ENCODE measurements around the gene TSFM. TPM values are rescaled to one million over a fixed set of nuclear protein-coding genes. Genes with fewer than 3 reads are reported as not detected.

TSFM gene
- total RNA-seq, 1 experiment from 2014 or later = 40.3 TPM

GRCh38 chr12:57845478-57846284 lies 63.1 kb downstream of the TSFM start:
- DNase-seq (ENCODE audit: low read depth, low spot score) (no peak), ATAC-seq (peak; percentile 54)
- H3K9me3 ChIP-seq (ENCODE audit: control insufficient read depth, insufficient read depth, low read depth, low read length) = no peaks in the 10 kb centered on the region
- intact Hi-C loops (cut with micrococcal nuclease; ENCODE audit: unreplicated experiment) = no loop called here
- POLR2A ChIA-PET = interaction anchor here (1.6 to 1.8 kb wide), 3 partner anchors 43 to 52 kb away, joined by 3 to 23 read pairs (median 12); no protein-coding TSS in a partner anchor
- in situ Hi-C loops (cut with HindIII; ENCODE audit: low pct_unique_long_range_greater_than_20kb, low sequenced_read_pairs) = no loop called here
- H3K36me3 ChIP-seq (ENCODE audit: control insufficient read depth, insufficient read depth, low read length) = peaks cover 8% of the 10 kb centered on the region; the same call in 1 of the 2 replicates
- H3K27ac ChIP-seq (ENCODE audit: low read length) = peak overlapping the region; percentile 94
- TF ChIP-seq CTCF (IDR thresholded peaks at IDR 0.05) (no peak), TCF7L2 (IDR thresholded peaks at IDR 0.05; ENCODE audit: low read depth, low read length) (no peak), POLR2AphosphoS5 (IDR thresholded peaks at IDR 0.05; ENCODE audit: low read depth, low read length) (peak; percentile 25; the same call in 1 of the 2 replicates), SIN3A (IDR thresholded peaks at IDR 0.05; ENCODE audit: borderline replicate concordance, insufficient read depth, low read depth, low read length) (0 out of 2 replicates have a peak, but pooled peaks have one; percentile 62)
- TF ChIP-seq, protein P1, sequence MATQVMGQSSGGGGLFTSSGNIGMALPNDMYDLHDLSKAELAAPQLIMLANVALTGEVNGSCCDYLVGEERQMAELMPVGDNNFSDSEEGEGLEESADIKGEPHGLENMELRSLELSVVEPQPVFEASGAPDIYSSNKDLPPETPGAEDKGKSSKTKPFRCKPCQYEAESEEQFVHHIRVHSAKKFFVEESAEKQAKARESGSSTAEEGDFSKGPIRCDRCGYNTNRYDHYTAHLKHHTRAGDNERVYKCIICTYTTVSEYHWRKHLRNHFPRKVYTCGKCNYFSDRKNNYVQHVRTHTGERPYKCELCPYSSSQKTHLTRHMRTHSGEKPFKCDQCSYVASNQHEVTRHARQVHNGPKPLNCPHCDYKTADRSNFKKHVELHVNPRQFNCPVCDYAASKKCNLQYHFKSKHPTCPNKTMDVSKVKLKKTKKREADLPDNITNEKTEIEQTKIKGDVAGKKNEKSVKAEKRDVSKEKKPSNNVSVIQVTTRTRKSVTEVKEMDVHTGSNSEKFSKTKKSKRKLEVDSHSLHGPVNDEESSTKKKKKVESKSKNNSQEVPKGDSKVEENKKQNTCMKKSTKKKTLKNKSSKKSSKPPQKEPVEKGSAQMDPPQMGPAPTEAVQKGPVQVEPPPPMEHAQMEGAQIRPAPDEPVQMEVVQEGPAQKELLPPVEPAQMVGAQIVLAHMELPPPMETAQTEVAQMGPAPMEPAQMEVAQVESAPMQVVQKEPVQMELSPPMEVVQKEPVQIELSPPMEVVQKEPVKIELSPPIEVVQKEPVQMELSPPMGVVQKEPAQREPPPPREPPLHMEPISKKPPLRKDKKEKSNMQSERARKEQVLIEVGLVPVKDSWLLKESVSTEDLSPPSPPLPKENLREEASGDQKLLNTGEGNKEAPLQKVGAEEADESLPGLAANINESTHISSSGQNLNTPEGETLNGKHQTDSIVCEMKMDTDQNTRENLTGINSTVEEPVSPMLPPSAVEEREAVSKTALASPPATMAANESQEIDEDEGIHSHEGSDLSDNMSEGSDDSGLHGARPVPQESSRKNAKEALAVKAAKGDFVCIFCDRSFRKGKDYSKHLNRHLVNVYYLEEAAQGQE (IDR thresholded peaks at IDR 0.05; ENCODE audit: insufficient read depth in 1 of 2, low read depth in 2 of 2, low read length in 1 of 2) = no peak; a peak in 1 of 4 replicates
- peak overlapping the region; percentile 93 to 94 for H3K4me3 ChIP-seq (ENCODE audit: low read depth in 2 of 2, low read length in 2 of 2)
- no peaks in the 10 kb centered on the region for H3K27me3 ChIP-seq (ENCODE audit: control insufficient read depth, insufficient read depth, low read length)
- CTCF ChIA-PET = interaction anchor here (0.6 to 1.0 kb wide), 2 partner anchors 12 to 14 kb away, joined by 5 to 11 read pairs; no protein-coding TSS in a partner anchor
- H3K4me1 ChIP-seq (ENCODE audit: control insufficient read depth, insufficient read depth, low read length) = peaks cover 41% of the 10 kb centered on the region
- no TSS peak for BruUV-seq (replicated peaks)

GRCh38 chr12:57846285-57846576 lies 63.6 kb downstream of the TSFM start:
- in situ Hi-C loops (cut with HindIII; ENCODE audit: low pct_unique_long_range_greater_than_20kb, low sequenced_read_pairs) = no loop called here

More at GRCh38 chr12:57846285-57846576, 63.6 kb downstream of the TSFM start:
- no peaks in the 10 kb centered on the region for H3K27me3 ChIP-seq (ENCODE audit: control insufficient read depth, insufficient read depth, low read length)
- no TSS peak for BruUV-seq (replicated peaks)
- intact Hi-C loops (cut with micrococcal nuclease; ENCODE audit: unreplicated experiment) = no loop called here
- POLR2A ChIA-PET = interaction anchor here (0.6 to 1.8 kb wide), 4 partner anchors 47 to 1916 kb away, joined by 7 to 23 read pairs (median 12); no protein-coding TSS in a partner anchor
- DNase-seq (ENCODE audit: low read depth, low spot score) (no peak), ATAC-seq (peak; percentile 32)
- peak overlapping the region; percentile 93 to 94 for H3K4me3 ChIP-seq (ENCODE audit: low read depth in 2 of 2, low read length in 2 of 2)
- no peaks in the 10 kb centered on the region for H3K9me3 ChIP-seq (ENCODE audit: control insufficient read depth, insufficient read depth, low read depth, low read length)
- peak overlapping the region; percentile 94 for H3K27ac ChIP-seq (ENCODE audit: low read length)
- CTCF ChIA-PET = interaction anchor here (0.6 kb wide), 1 partner anchor 13 kb away, joined by 11 read pairs; no protein-coding TSS in a partner anchor
- H3K36me3 ChIP-seq (ENCODE audit: control insufficient read depth, insufficient read depth, low read length) = peaks cover 8% of the 10 kb centered on the region; the same call in 1 of the 2 replicates
- TF ChIP-seq SIN3A (IDR thresholded peaks at IDR 0.05; ENCODE audit: borderline replicate concordance, insufficient read depth, low read depth, low read length) (no peak), TCF7L2 (IDR thresholded peaks at IDR 0.05; ENCODE audit: low read depth, low read length) (no peak), CTCF (IDR thresholded peaks at IDR 0.05) (no peak), POLR2AphosphoS5 (IDR thresholded peaks at IDR 0.05; ENCODE audit: low read depth, low read length) (no peak)
- TF ChIP-seq, protein P1 (IDR thresholded peaks at IDR 0.05; ENCODE audit: insufficient read depth in 1 of 2, low read depth in 2 of 2, low read length in 1 of 2) = no peak
- peaks cover 36% of the 10 kb centered on the region for H3K4me1 ChIP-seq (ENCODE audit: control insufficient read depth, insufficient read depth, low read length)

Data from Panc1 (cell line).